ENCODE results near the gene TACO1. TPM values are rescaled to one million over a fixed set of nuclear protein-coding genes. Genes with fewer than 3 reads are reported as not detected.

The TACO1 gene
- total and polyA plus RNA-seq, 2 of the 4 experiments (the other 2 are of a cell fraction), result 6.5 to 28.8 TPM

DNA sequence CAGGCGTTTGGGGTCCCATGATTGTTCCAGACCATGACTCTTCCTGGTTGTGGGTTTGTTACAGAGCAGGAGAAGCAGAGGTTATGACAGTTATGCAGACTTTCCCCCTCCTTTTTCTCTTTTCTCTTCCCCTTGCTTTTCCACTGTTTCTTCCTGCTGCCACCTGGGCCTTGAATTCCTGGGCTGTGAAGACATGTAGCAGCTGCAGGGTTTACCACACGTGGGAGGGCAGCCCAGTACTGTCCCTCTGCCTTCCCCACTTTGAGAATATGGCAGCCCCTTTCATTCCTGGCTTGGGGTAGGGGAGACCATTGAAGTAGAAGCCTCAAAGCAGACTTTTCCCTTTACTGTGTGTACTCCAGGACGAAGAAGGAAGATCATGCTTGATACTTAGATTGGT is 7.9 kb upstream of the TACO1 start:
- no peaks in the 10 kb centered on the region for H3K4me1 ChIP-seq (ENCODE audit: control insufficient read depth, insufficient read depth, low read length)
- dilution Hi-C loops (cut with HindIII; ENCODE audit: low sequenced_read_pairs, unreplicated experiment) (no loop called here), intact Hi-C loops (cut with micrococcal nuclease) (no loop called here), in situ Hi-C loops (cut with MboI; ENCODE audit: low sequenced_read_pairs) (no loop called here)
- no peak overlapping the region for H2AK9ac ChIP-seq (replicated peaks; ENCODE audit: low read depth, low read length, poor library complexity)
- DNase-seq (no peak), ATAC-seq (ENCODE audit: low read depth) (no peak)
- 0 out of 2 replicates have a peak, but pooled peaks cover 3% of the 10 kb centered on the region for H3K9me1 ChIP-seq (ENCODE audit: insufficient read depth, low read length)
- no peak overlapping the region for H3K4me2 ChIP-seq (ENCODE audit: low read depth, low read length)
- no peak overlapping the region for H2BK5ac ChIP-seq (ENCODE audit: low read depth, low read length, poor library complexity, severe bottlenecking)
- no peak overlapping the region for H3K56ac ChIP-seq (ENCODE audit: extremely low read depth, insufficient read depth, low read length)
- no peak overlapping the region for H3K23ac ChIP-seq (ENCODE audit: low read depth, low read length)
- ChIA-PET CTCF (no interaction called here), POLR2A (ENCODE audit: unreplicated experiment) (interaction anchor here (0.7 kb wide), 1 partner anchor 77 kb away, joined by 3 read pairs; no protein-coding TSS in a partner anchor)
- no peaks in the 10 kb centered on the region for H3K27me3 ChIP-seq (ENCODE audit: control insufficient read depth, insufficient read depth, low read length)
- no peak overlapping the region for H4K8ac ChIP-seq (ENCODE audit: low read depth in 2 of 2, low read length in 2 of 2)
- WGBS, 2 experiments (ENCODE audit: extremely low coverage in 2 of 2, insufficient read length in 1 of 2), result no CpG with 5 or more reads among the region's 3 CpGs
- no peak overlapping the region for H2BK15ac ChIP-seq (ENCODE audit: low read depth, low read length)
- no peak for TF ChIP-seq FOS (IDR thresholded peaks at IDR 0.05; ENCODE audit: low read depth, low read length)
- no peak for TF ChIP-seq MAZ (IDR thresholded peaks at IDR 0.05; ENCODE audit: borderline replicate concordance, low read depth, low read length)
- no peak for TF ChIP-seq MXI1 (IDR thresholded peaks at IDR 0.05; ENCODE audit: borderline replicate concordance, low read depth, low read length)
- TF ChIP-seq, protein P1, sequence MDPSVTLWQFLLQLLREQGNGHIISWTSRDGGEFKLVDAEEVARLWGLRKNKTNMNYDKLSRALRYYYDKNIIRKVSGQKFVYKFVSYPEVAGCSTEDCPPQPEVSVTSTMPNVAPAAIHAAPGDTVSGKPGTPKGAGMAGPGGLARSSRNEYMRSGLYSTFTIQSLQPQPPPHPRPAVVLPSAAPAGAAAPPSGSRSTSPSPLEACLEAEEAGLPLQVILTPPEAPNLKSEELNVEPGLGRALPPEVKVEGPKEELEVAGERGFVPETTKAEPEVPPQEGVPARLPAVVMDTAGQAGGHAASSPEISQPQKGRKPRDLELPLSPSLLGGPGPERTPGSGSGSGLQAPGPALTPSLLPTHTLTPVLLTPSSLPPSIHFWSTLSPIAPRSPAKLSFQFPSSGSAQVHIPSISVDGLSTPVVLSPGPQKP (IDR thresholded peaks at IDR 0.05; ENCODE audit: borderline replicate concordance, low read depth, low read length), result no peak
- no peak for TF ChIP-seq NFE2L2 (IDR thresholded peaks at IDR 0.05; ENCODE audit: low read depth, low read length)
- TF ChIP-seq, protein P2, sequence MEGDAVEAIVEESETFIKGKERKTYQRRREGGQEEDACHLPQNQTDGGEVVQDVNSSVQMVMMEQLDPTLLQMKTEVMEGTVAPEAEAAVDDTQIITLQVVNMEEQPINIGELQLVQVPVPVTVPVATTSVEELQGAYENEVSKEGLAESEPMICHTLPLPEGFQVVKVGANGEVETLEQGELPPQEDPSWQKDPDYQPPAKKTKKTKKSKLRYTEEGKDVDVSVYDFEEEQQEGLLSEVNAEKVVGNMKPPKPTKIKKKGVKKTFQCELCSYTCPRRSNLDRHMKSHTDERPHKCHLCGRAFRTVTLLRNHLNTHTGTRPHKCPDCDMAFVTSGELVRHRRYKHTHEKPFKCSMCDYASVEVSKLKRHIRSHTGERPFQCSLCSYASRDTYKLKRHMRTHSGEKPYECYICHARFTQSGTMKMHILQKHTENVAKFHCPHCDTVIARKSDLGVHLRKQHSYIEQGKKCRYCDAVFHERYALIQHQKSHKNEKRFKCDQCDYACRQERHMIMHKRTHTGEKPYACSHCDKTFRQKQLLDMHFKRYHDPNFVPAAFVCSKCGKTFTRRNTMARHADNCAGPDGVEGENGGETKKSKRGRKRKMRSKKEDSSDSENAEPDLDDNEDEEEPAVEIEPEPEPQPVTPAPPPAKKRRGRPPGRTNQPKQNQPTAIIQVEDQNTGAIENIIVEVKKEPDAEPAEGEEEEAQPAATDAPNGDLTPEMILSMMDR (conservative IDR thresholded peaks at IDR 0.05; ENCODE audit: low read depth, low read length), result no peak
- TF ChIP-seq, protein P3, sequence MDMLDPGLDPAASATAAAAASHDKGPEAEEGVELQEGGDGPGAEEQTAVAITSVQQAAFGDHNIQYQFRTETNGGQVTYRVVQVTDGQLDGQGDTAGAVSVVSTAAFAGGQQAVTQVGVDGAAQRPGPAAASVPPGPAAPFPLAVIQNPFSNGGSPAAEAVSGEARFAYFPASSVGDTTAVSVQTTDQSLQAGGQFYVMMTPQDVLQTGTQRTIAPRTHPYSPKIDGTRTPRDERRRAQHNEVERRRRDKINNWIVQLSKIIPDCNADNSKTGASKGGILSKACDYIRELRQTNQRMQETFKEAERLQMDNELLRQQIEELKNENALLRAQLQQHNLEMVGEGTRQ (IDR thresholded peaks at IDR 0.05; ENCODE audit: low read depth, low read length), result no peak
- no peak for TF ChIP-seq BHLHE40 (IDR thresholded peaks at IDR 0.05; ENCODE audit: low read depth, low read length)
- no peak for TF ChIP-seq SMC3 (IDR thresholded peaks at IDR 0.05; ENCODE audit: low read depth, low read length)
- H3K36me3 ChIP-seq (ENCODE audit: control insufficient read depth, insufficient read depth, low read length), result peaks cover 46% of the 10 kb centered on the region
- H3K9me3 ChIP-seq (ENCODE audit: control insufficient read depth, insufficient read depth, low read length), result no peaks in the 10 kb centered on the region
- no peak overlapping the region for H4K5ac ChIP-seq (ENCODE audit: low read depth, low read length)
- H3K79me1 ChIP-seq (ENCODE audit: low read depth in 1 of 2, low read length in 2 of 2), result peaks cover 19 to 36% of the 10 kb centered on the region in 2 experiments; a peak in 3 of 4 replicates
- no peak overlapping the region for H2BK120ac ChIP-seq (ENCODE audit: low read depth, low read length)
- H3K27ac ChIP-seq (ENCODE audit: insufficient read depth, low read length), result no peak overlapping the region
- no peak overlapping the region for H3K4me3 ChIP-seq (ENCODE audit: insufficient read depth, low read depth, low read length)
- H2BK20ac ChIP-seq (ENCODE audit: low read depth, low read length), result no peak overlapping the region
- H3K18ac ChIP-seq (ENCODE audit: low read depth, low read length), result no peak overlapping the region
- H3K4ac ChIP-seq (ENCODE audit: low read depth, low read length), result no peak overlapping the region
- no peak overlapping the region for H3K9ac ChIP-seq (ENCODE audit: low read depth, low read length)
- H2AK5ac ChIP-seq (ENCODE audit: low read depth, low read length), result no peak overlapping the region
- no peak overlapping the region for H4K91ac ChIP-seq (ENCODE audit: insufficient read depth, low read depth, low read length)
- no peaks in the 10 kb centered on the region for H4K20me1 ChIP-seq (ENCODE audit: insufficient read depth, low read length)
- TSS peak; percentile 22 for BruUV-seq (replicated peaks)
- H3K14ac ChIP-seq (replicated peaks; ENCODE audit: low read depth, low read length), result no peak overlapping the region
- no peak overlapping the region for H2AFZ ChIP-seq (replicated peaks; ENCODE audit: low read length, poor library complexity)
